Gastroesophageal sphincter (tissue), 4 donors: ENCODE data around the gene BCAP29. TPM values are rescaled to one million over a fixed set of nuclear protein-coding genes. Genes with fewer than 3 reads are reported as not detected.

Experiments used
- ATAC-seq: fragments of 150-250 bp; one replicate; pipeline ENCODE4 v1.9.1; 2016; ENCODE audit warnings: mild to moderate bottlenecking, moderate library complexity
- H3K27ac ChIP-seq, 4 donors: fragments of 200-600 bp; sonication (generic) in 3 of 4; 1 replicate in 3 of 4; 2 replicates in 1 of 4; pipeline ENCODE4 v1.5.1; 2016 to 2019
- H3K27me3 ChIP-seq: fragments of 200-600 bp; sonication (generic); one replicate; pipeline ENCODE4 v1.5.1; 2019
- H3K36me3 ChIP-seq, 2 donors: fragments of 200-600 bp; sonication (generic); one replicate each; pipeline ENCODE4 v1.5.1; 2019; ENCODE audit warnings: control low read depth in 1 of 2
- H3K4me1 ChIP-seq, 3 donors: fragments of 200-600 bp; sonication (generic); 1 replicate in 2 of 3; 2 replicates in 1 of 3; pipeline ENCODE4 v1.5.1; 2016 to 2019; ENCODE audit warnings: control low read depth in 2 of 3
- H3K4me3 ChIP-seq, 2 donors: fragments of 200-600 bp; sonication (generic); one replicate each; pipeline ENCODE4 v1.5.1; 2019; ENCODE audit warnings: mild to moderate bottlenecking in 1 of 2, moderate library complexity in 1 of 2
- H3K9me3 ChIP-seq, 3 donors: fragments of 200-600 bp; sonication (generic); one replicate each; pipeline ENCODE4 v1.5.1; 2017 to 2019; ENCODE audit warnings: control low read depth in 2 of 3
- EP300 ChIP-seq: sonication (generic); formaldehyde crosslinking; IDR thresholded peaks from one replicate; pipeline ENCODE4 v1.6.1; 2017; ENCODE audit warnings: antibody characterized with exemption, mild to moderate bottlenecking
- POLR2A ChIP-seq, 2 donors: fragments of 450-650 bp; IDR thresholded peaks; one replicate each; pipeline ENCODE4 v1.6.1; 2017; ENCODE audit warnings: antibody characterized with exemption in 2 of 2, mild to moderate bottlenecking in 2 of 2, moderate library complexity in 1 of 2
- POLR2AphosphoS5 ChIP-seq: sonication (generic); formaldehyde crosslinking; IDR thresholded peaks from one replicate; pipeline ENCODE4 v1.6.1; 2017; ENCODE audit warnings: antibody characterized with exemption
- WGBS, 2 donors: methylation state at CpG; one replicate each; pipeline ENCODE4 v1.1.5; 2018; ENCODE audit warnings: low coverage in 1 of 2; 5-methylcytosine and 5-hydroxymethylcytosine counted together
- total RNA-seq, 4 donors: library from RNA; depleted of rRNA; stranded (reverse); fragments of >200 nt; gene quantifications; one replicate each; pipeline ENCODE4 v1.1.0, GENCODE V29; 2016
- TF ChIP-seq, protein P1 (sequence below), 4 experiments: fragments of 200-600 bp in 2 of 4; fragments of 450-650 bp in 2 of 4; sonication (generic) in 1 of 4; IDR thresholded peaks; one replicate each; pipeline ENCODE4 v1.5.1; 2017 to 2019; ENCODE audit warnings: antibody characterized with exemption in 4 of 4, mild to moderate bottlenecking in 2 of 4, moderate library complexity in 2 of 4

BCAP29 gene
- total RNA-seq, 4 donors from 2014 or later: 125 to 199 (median 136) TPM

DNA sequence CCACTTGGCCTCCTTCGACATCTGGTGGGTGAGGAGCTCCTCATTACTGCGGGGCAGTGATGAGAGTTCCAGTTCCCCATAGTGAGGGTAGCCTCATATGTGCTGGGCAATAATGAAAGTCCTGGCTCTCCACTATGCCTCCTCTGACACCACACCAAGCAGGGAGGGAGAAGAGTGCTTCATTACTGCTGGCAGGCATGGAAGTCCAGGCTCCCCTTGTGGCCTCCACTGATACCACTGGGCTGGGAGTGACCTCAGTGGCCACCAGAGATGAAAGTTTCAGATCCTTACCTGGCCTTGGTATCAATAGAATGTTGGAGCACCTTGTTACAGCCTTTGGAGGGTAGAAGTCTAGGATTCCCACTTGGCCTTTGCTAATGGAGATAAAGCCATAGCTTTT, 9.7 kb upstream of the BCAP29 start:
- Histone ChIP-seq H3K27me3 (no peaks in the 10 kb centered on the region), H3K4me1 (peaks cover 0 to 3% (median 0%) of the 10 kb centered on the region in 3 donors), H3K9me3 (no peaks in the 10 kb centered on the region), H3K4me3 (no peak overlapping the region), H3K27ac (no peak overlapping the region), H3K36me3 (peaks cover 0 to 27% of the 10 kb centered on the region in 2 donors)
- ATAC-seq: no peak
- TF ChIP-seq EP300: no peak
- TF ChIP-seq POLR2A (IDR thresholded peaks at IDR 0.05): no peak
- TF ChIP-seq, protein P1, sequence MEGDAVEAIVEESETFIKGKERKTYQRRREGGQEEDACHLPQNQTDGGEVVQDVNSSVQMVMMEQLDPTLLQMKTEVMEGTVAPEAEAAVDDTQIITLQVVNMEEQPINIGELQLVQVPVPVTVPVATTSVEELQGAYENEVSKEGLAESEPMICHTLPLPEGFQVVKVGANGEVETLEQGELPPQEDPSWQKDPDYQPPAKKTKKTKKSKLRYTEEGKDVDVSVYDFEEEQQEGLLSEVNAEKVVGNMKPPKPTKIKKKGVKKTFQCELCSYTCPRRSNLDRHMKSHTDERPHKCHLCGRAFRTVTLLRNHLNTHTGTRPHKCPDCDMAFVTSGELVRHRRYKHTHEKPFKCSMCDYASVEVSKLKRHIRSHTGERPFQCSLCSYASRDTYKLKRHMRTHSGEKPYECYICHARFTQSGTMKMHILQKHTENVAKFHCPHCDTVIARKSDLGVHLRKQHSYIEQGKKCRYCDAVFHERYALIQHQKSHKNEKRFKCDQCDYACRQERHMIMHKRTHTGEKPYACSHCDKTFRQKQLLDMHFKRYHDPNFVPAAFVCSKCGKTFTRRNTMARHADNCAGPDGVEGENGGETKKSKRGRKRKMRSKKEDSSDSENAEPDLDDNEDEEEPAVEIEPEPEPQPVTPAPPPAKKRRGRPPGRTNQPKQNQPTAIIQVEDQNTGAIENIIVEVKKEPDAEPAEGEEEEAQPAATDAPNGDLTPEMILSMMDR (IDR thresholded peaks at IDR 0.05): no peak
- no peak for TF ChIP-seq POLR2AphosphoS5
- 93% methylated on average over 2 of the region's 2 CpGs; no CpG with 5 or more reads in 1 of the 2 donors for WGBS, 2 donors

DNA sequence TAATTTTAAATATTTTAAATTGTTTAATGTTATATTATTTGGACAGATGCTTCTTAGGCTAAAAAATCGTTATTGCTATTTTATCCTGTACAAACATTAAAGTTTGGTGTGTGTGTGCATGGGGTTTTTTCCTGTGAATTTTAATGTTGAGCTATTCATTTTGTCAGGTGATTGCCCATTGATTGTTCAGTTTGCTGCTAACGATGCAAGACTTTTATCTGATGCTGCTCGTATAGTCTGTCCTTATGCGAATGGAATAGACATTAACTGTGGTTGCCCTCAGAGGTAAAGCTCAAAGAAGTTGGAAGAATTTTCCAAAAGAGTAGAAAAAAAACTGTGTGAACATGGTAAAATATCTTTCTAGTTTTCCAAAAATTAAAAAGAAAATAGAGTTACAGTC, 6.5 kb upstream of the BCAP29 start:
- no peak for ATAC-seq
- H3K9me3 ChIP-seq: no peaks in the 10 kb centered on the region
- H3K4me1 ChIP-seq: no peaks in the 10 kb centered on the region
- no peak overlapping the region for H3K27ac ChIP-seq
- no peak overlapping the region for H3K4me3 ChIP-seq
- H3K27me3 ChIP-seq: no peaks in the 10 kb centered on the region
- 87 to 88% methylated on average over 4 of the region's 4 CpGs for WGBS, 2 donors
- peaks cover 0 to 32% of the 10 kb centered on the region in 2 donors for H3K36me3 ChIP-seq
- TF ChIP-seq, protein P1 (IDR thresholded peaks at IDR 0.05): no peak
- no peak for TF ChIP-seq POLR2A (IDR thresholded peaks at IDR 0.05)
- no peak for TF ChIP-seq POLR2AphosphoS5
- no peak for TF ChIP-seq EP300

DNA sequence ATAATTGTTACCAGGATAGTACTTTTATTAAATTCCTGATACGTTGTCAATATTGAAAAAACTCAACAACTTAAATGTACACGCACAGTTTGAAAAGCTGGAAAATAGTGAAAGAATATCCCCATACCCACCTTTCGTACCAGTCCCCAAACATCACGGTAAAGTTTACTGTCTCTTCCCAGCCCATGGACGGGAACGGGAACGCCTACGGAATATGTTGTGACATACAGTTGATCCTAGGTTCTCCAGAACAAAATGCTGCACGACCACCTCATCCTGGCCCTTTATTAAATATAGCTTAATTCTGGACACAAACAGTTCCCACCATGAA, 527 bp upstream of the BCAP29 start:
- Histone ChIP-seq H3K4me3 (peak overlapping the region; percentile 81 to 89), H3K27me3 (no peaks in the 10 kb centered on the region), H3K36me3 (peaks cover 0 to 13% of the 10 kb centered on the region in 2 donors), H3K9me3 (no peaks in the 10 kb centered on the region), H3K27ac (peak overlapping the region; percentile 88 to 97 (median 92)), H3K4me1 (peaks cover 3 to 41% (median 6%) of the 10 kb centered on the region in 3 donors)
- no peak for TF ChIP-seq POLR2AphosphoS5
- TF ChIP-seq, protein P1 (IDR thresholded peaks at IDR 0.05): no peak
- no peak for TF ChIP-seq POLR2A (IDR thresholded peaks at IDR 0.05)
- TF ChIP-seq EP300: no peak
- 0 to 2% methylated on average over 9 of the region's 9 CpGs for WGBS, 2 donors
- ATAC-seq: peak; percentile 48

DNA sequence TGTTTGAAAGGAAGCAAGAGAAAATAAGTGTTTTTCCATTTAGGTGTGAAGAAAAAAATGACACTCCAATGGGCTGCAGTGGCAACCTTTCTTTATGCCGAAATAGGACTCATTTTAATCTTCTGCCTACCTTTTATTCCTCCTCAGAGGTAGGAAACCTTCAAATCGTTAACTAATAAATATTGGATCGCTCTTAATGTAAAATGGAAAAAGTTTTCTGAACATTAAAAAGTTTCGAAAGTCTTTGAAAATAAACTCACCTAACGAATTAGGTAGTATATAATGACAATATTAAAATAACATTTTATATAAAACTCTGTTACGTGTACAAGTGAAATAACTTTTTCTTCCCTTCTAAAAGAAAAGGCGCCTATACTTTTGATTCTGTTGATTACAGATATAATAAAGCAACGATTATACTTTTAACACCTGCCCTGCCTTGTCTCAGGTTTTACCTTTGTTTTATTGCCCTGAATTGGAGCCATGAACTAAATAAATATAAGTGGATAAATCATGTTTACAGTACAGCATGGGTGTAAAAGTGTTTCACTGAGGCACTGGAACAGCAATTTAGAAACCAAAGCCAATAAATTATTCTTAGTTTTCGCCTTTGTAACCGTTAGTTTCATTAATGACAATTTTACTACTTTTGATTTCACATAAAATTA, 804 bp downstream of the BCAP29 start:
- peaks cover 0 to 21% of the 10 kb centered on the region in 2 donors for H3K36me3 ChIP-seq
- H3K27me3 ChIP-seq: no peaks in the 10 kb centered on the region
- ATAC-seq: no peak
- peak overlapping the region; percentile 81 to 89 for H3K4me3 ChIP-seq
- H3K27ac ChIP-seq: peak overlapping the region; percentile 88 to 97 (median 92)
- 20 to 26% methylated on average over 10 of the region's 10 CpGs for WGBS, 2 donors
- peaks cover 3 to 41% (median 6%) of the 10 kb centered on the region in 3 donors for H3K4me1 ChIP-seq
- TF ChIP-seq POLR2A (IDR thresholded peaks at IDR 0.05) (no peak), EP300 (no peak), POLR2AphosphoS5 (no peak)
- TF ChIP-seq, protein P1 (IDR thresholded peaks at IDR 0.05): no peak
- H3K9me3 ChIP-seq: no peaks in the 10 kb centered on the region
